Body of pancreas (tissue), 4 donors: ENCODE data around the gene CDR2L.

ENCODE experiments used
- POLR2A ChIP-seq, 3 donors: fragments of 450-650 bp; IDR thresholded peaks; one replicate each; pipeline ENCODE4 v1.6.1; 2016; ENCODE audit warnings: antibody characterized with exemption in 3 of 3, mild to moderate bottlenecking in 2 of 3
- TF ChIP-seq, protein P1 (sequence below), 7 experiments: fragments of 450-650 bp in 4 of 7; fragments of 200-600 bp in 3 of 7; sonication (generic) in 3 of 7; IDR thresholded peaks; one replicate each; pipeline ENCODE4 v1.5.1; 2016 to 2019; ENCODE audit warnings: antibody characterized with exemption in 7 of 7

DNA sequence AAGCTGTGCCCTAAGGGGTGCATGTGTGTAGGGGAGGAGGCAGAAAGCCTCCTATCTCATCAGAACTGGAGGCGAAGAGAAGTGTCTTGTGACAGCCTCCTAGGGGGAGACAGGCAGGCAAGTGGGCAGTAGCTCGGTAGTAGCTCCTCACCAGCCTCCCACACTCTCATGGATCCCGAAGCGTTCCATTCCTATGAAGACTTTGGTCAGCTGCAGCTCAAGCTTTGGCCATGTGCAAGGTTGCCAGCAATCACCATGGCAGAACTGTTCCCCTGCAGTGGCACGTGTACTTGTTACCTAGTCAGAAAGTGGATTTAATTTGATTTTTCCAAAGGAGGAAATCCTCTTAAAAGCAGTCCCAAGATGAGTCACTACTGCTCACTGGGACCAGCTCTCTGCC lies 31.7 kb downstream of the CDR2L start:
- TF ChIP-seq POLR2A (IDR thresholded peaks at IDR 0.05): no peak
- TF ChIP-seq, protein P1, sequence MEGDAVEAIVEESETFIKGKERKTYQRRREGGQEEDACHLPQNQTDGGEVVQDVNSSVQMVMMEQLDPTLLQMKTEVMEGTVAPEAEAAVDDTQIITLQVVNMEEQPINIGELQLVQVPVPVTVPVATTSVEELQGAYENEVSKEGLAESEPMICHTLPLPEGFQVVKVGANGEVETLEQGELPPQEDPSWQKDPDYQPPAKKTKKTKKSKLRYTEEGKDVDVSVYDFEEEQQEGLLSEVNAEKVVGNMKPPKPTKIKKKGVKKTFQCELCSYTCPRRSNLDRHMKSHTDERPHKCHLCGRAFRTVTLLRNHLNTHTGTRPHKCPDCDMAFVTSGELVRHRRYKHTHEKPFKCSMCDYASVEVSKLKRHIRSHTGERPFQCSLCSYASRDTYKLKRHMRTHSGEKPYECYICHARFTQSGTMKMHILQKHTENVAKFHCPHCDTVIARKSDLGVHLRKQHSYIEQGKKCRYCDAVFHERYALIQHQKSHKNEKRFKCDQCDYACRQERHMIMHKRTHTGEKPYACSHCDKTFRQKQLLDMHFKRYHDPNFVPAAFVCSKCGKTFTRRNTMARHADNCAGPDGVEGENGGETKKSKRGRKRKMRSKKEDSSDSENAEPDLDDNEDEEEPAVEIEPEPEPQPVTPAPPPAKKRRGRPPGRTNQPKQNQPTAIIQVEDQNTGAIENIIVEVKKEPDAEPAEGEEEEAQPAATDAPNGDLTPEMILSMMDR (IDR thresholded peaks at IDR 0.05): no peak
